HG02885 (cell line): ENCODE results near the gene GLCE.
"Not testable (repeated sequence)": the region's sequence is repeated elsewhere in the genome, so short reads cannot be mapped to it uniquely, and the experiment has no call there.

Experiments
- ATAC-seq: cut with Tn5 transposase; IDR thresholded peaks from one replicate; pipeline ENCODE4 v1.9.1; 2021; ENCODE audit warnings: mild to moderate bottlenecking; ENCODE audit not compliant: unreplicated experiment, poor library complexity

Gene GLCE

DNA sequence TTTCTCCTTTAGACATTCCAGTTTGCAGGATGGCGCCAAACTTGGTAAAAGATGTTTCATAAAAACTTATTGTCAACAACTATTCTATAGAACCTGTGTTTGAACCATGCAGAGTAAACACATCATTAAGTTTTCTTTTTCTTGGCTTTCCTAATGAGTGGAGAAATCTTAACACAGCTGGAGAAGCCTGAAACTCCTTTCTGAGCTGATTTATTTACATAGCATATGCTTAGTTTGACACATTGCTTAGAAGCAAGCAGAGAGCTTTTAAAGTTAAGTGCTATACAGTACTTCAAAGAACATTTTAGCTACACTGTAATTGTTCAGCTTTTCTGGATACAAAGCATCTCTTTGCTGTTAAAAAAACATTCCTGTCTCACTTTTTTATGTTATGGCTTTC, 77.3 kb downstream of the GLCE start:
- no peak for ATAC-seq

DNA sequence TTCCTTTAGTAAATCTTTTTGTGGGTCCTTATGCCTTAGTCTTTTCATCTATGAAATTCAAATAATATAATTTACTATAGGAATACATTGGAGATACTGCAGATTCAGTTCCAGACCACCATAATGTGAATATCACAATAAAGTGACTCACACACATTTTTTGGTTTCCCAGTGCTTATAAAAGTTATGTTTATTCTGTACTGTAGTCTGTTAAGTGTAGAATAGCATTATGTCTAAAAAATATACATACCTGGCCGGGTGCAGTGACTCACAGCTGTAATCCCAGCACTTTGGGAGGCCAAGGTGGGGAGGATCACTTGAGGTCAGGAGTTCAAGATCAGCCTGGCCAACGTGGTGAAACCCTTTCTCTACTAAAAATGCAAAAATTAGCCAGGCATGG, 84.4 kb downstream of the GLCE start:
- ATAC-seq = no peak

DNA sequence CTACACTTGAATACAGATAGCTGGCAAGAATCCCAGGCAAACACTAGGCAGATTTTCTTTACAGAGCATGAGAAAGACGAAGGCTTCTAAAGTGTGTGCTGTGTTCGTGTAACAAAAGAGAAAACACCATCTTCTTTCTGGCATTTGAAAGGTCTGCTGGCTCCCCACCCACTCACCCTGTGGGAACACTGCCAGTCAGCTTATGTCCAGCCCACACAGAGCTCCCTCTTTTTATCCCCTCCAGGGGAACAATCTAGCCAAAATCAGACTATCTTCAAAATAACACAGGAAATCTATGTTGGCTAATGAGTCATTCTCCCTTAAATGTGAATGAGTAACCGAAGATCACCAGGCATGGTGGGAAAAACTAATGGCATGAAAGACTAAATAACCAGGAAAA, 92.7 kb downstream of the GLCE start:
- no peak for ATAC-seq

DNA sequence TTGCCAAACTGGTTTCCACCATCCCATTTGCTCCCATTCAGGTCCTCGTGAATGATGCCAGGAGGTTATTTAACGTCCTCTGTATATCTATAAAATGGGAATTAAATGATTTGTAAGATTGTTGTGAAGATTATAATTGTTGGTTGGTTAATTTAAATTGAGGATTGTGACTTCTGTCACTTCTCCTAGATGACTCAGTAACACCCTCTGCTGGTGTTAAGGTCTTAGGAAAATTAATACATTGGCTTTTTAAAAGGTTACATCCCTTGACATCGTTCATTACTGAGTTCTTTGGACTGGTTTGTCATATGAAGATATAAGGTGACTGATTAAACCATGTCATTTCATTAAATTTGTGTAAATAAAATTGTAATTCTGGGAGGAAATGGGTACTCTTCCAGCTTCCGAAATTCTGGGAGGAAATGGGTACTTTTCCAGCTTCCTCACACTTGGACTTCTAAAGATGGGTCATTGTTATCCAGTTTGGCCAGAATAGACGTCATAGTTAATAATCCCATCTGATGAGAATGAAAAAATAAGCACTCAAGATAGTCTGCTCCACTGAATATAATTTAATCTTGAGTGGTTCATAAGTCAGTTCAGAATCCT, 105.0 kb downstream of the GLCE start:
- ATAC-seq = no peak

DNA sequence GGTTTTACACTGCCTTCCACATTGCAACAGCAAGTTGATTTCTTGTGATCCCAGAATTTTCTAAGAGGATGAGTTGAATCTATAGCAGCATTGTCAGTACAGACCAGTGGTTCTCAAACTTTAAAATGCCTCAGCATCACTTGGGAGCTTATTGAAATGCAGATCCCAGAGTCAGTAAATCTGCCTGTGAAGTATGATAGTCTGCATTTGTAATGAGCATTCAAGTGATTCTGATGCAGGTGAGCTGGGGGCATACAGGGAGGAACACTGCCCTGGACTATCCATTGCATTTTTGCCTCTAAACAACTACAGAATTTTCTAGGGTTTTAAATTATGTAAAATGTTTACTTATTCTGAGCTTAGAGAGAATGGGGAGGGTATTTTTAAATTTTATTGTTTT, 110.8 kb downstream of the GLCE start:
- ATAC-seq = no peak

DNA sequence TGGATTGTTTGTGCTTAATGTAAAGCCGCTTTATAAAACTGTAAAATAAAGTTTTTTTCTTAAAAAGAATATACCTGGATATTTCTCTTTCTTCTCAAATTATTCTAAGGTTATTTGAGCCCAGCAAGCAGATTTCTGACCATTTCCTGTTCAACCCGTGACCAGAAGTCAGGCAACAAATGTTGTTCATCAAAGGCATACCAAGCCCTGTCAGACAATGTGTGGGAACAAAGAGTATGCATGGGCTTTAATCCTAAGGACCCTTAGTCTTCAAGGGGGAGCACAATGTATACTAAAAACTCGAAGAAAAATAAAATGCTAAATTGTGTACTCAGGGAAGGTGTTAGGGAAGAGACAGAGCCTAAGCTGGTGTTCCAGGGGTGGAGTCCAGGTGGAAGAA, 111.7 kb downstream of the GLCE start:
- ATAC-seq = no peak

DNA sequence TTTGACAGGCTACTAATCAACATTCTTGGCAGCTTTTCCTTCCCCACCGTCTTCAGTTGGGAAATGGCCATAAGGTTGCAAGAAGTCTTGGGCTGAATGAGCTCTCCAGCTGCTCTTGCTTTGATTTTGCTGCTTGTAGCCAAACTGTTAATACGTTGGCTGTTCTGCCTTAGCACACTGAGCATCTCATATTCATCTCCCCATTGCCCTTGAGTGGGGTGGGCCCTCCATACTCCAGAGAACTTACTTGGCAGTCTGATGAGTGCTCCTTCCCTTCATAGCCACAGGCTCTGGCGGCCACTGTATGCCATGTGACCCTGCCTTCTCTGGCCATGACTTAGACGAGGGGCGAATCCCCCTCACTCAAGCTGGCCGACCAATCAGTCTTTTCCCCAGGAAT, 112.5 kb downstream of the GLCE start:
- ATAC-seq = no peak

DNA sequence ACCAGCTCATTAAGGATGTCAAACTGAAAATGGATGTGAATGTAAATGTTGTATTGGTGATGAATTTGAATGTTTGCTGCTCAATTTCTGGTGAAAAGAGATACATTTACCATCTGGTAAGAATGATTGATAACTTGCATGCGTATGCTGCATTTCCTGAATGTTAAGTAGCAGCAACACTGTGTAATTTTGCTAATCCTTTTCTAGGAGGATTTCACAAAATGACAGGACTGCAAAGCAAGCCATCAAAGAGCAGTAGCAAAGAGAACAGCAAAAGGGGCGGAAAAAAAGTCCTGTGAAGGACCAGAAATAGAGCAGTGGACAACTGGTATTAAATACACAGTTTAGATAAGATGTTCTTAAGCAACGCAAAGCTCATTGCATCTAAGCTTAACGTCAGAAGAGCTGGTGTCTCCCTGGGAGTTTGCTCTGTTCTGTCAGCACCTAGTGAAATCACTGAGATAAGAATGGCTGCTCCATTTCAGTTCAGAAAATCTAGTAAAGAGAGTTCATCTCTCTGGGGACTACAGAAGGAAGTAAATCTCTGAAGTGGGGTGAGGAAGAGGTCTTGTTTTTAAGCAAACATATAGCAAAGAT, 114.7 kb downstream of the GLCE start:
- no peak for ATAC-seq

DNA sequence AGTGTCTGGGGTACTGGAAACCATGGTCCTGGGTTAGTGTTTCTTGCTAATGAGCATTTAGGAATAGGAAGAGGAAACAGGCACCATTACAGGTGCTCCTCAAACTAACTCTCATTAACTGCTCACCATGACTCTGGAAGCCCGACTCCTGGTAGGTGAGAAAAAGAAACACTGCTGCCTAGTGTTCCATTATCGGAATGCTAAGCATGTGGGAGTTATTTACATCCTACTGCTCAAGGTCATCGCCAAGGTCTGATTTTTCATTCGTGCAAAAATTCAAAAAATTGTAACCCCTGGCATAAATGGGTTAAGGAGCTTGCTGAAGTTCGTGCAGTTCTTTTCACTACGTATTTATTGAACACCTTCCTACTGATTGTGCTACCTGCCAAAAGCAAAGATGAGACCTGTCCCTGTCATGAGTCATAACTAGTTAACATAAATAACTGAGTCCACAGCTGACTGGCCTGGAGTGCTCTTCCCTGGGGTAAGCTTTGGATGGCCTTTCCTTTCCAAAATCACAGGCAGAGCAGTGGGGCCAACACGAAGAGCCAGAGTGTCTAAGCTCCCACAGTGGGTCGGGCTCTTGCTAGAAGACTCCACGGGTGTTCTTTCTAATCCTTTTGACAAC, 115.6 kb downstream of the GLCE start:
- no peak for ATAC-seq

DNA sequence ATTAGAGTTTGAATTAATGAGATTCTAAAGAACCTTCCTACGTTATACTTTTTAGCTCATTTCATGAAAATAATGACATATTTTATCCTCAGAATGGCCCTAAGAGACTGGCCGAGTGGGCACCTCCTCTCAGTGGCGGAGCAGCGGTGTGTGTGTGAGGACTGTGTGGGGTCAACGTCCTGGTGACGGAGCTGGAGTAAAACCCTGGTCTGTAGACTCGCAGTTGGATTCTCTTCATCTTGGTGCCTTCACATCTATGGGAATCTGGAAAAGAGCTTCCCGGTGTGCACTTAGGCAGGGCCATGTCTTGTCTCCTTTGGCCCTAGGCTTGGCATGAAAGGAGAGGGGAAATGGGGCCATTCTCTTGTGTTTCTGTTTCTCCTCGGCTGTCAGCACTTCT, 116.9 kb downstream of the GLCE start:
- ATAC-seq = no peak

DNA sequence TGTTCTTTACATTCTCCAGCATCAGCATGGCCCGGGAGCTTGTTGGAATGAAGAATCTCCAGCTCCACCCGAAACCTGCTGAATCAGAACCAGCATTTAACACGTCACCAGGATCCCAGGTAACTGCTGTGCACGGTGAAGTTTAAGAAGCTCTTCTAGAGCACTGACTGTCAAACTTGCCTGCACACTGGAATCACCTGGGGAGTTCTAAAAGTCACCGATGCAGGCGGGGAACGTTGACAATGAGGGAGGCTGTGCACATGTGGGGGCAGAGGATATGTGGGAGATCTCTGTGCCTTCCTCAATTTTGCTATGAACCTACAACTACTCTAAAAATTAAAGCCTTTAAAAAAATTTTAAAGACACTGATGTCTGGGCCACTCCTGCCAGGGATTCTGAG, 119.2 kb downstream of the GLCE start:
- no peak for ATAC-seq

DNA sequence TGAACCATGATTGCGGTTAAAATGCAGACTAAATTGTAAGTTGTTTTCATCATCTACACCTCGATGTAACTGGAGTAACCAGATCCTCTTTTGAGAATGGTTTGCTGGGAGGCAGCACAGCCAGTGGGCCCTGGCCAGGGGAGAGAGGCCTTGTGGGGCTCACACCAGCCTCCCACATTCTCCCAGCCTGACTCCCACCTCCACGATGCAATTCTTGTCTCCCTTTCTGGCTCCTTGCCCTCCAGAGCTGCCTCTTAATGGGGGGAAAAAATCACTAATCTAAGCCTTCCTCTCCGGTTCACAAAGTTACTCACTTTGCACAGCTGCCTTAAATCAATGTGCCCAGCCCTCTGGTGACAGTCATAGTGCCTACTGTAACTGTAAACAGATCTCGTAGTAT, 120.3 kb downstream of the GLCE start:
- no peak for ATAC-seq

DNA sequence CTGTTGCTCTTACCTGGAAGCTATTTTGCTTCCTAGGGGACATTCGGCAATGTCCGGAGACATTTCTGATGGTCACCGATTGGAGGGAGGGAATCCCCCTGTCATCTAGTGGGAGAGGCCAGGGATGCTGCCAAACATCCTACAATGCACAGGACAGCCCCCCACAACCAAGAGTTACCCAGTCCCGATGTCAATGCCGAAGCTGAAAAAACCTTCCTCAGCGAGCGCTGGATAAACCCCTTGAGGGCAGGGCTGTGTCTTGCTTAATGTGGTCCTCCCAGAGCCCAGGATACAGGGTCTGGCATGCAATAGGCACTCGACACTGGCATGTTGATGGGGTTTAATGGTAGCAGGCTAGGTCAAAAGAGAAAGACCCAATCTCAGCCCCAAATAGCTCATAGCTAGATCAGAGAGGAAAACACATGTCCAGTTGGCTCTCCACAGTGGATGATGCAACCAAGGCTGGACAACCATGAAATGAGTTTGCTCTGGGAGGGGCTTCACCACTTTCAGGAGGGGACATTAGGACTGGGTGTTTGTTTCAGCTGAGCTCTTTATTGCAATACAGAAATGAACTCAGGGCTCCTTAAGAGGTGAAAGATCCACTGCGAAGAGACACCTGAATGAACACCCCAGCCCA, 121.8 kb downstream of the GLCE start:
- ATAC-seq = no peak

DNA sequence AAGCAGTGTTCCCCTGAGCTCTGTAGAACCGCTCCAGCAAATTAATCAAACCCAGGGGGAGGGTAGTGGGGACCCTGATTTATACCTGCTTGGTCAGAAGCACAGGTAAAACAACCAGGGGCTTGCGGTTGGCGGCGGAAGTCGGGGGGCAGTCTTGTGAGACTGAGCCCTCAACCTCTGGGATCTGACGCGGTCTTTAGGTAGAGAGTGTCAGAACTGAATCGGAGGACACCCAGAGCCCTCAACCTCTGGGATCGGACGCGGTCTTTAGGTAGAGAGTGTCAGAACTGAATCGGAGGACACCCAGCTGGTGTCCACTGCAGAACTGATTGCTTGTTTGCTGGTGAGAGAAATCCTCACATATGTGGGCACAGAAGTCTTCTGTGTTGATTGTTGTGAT, 125.4 kb downstream of the GLCE start:
- no peak for ATAC-seq

DNA sequence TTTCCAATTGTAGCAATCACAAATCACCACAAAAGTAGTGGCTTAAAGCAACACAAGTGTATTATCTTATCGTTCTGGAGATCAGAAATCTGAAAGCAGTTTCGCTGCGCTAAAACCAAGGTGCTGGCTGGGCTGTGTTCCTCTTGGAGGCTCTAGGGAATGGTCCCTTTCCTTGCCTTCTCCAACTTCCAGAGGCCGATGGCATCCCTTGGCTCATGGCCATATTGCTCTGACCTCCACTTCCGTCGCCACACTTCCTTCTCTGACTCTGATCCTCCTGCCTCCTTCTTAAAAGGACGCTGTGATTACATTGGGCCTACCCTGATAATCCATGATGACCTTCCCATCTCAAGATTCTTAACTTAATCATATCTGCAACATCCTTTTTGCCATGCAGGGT, 127.6 kb downstream of the GLCE start:
- no peak for ATAC-seq

DNA sequence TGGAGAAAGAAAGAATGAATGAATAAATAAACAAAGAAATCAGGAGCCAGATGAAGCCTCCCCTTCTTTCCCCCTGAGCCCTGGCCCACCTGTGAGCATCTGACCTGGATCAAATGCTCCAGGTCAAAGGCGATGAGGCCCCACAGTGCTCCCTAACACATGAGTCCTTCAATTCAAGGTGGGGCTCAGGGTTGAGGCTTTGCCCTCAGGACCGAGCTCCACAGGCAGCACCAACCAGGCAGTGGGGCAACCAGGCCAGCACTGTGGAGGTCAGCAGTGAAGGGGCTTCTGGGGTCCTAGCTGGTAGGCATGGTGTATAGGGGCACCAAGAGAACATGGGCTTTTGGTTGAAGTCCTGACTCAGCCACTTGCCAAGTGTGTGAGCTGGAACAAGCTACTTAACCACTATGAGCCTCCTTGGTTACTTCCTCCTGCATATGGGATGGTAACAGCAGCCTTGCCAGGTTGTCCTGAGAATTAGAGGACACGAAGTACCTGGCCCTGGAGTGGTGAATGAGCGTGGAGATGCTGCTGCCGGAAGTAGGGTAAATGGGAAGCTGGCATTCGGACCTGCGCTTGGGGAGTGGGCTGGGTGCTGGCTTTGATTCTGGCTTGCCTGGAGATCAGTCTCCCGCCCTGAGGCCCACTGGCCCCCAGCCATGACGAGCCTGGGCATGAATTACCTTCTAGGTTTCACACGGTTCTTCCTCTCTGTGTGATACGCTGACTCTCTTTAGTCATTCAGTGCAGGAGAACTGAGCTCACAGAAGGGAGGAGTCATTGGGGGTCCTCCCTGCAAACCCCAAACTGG, 128.3 kb downstream of the GLCE start:
- ATAC-seq = no peak

DNA sequence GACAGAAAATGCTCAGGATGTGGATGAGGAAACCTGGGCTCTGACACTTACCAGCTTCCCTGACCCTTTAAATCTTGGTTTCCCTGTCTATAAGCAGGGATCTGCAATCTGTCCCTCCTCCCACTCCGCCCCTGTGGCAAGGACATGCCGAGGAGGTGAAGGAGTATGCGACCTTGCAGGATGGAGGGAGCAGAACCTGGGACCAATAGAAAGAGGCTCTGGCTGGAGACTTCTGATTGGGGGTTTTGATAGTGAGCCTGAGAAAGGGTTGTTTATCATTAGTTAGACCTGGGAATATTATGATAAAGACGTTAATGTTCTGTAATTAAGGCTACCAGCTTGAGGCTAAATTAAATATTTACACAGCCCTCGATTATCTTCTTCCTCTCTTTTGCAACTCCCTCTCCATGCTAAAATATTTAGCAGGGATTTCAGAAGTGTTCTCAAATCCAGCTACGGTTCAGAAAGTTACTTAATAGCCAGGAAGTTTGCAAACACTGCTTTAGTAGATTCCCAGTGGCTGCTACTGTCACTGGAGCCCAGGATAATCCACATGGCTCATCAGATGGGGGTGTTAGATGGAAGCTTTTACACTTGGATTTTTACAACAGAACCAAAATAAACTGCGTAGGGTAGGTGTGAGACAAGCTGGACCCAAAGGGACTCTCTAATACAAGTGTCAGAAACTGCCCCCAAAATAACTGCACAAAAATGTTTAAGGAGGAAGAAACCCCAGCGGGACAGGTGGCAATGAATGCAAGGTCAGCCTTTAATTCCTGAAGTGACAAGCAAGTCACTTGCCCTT, 129.1 kb downstream of the GLCE start:
- ATAC-seq = no peak

DNA sequence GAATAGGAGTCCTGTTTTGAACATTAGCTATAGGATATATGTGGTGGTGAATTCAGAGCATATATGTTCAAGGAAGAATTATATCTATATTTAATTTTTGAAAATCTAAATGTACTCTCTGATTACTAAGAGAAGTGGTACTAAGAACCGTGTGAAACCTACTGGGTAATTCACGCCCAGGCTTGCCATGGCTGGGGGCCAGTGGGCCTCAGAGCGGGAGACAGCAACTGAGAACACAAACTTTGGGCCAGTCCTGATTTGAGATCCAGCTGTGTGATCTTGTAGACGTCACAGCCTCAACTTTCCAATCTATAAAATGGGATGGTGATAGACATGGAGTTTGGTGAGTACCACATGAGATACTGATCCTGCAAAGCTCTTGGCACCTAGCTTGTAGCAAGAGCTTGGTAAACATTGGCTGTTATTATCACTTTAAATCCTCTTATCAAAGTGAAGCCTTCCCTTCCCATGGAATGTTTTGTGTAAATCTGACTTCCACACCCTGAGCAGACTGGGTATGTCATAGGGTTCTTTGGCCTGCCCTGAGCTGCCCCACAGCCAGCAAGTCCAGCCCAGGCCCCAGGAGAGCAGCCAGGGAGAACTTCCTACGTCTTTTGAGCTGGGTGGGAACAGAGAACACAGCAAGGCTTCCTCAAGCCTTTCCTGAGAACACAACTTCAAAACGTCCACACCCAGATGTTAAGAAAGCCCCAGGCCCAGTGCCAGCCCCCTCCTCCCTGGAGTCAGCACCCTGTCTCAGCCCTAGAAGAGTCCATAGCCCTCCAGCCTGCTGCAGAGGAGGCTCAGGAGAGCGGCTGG, 130.1 kb downstream of the GLCE start:
- ATAC-seq = no peak

DNA sequence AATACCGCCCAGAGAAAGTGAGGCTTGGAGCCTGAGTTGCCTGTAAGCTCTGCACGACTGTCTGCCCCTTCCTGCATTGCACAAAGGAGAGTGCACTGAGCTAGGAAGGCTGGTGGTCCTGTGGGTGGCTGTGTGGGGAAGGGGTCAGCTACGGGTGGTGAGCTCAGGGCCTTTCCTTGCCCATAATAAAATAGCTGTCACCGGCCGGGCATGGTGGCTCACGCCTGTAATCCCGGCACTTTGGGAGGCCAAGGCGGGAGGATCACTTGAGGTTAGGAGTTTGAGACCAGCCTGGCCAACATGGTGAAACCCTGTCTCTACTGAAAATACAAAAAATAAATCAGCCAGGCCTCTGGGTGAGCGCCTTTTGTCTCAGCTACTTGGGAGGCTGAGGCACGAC, 131.2 kb downstream of the GLCE start:
- not testable (repeated sequence) for ATAC-seq
